ENCODE results near the gene ALKBH3.

Gene ALKBH3

DNA sequence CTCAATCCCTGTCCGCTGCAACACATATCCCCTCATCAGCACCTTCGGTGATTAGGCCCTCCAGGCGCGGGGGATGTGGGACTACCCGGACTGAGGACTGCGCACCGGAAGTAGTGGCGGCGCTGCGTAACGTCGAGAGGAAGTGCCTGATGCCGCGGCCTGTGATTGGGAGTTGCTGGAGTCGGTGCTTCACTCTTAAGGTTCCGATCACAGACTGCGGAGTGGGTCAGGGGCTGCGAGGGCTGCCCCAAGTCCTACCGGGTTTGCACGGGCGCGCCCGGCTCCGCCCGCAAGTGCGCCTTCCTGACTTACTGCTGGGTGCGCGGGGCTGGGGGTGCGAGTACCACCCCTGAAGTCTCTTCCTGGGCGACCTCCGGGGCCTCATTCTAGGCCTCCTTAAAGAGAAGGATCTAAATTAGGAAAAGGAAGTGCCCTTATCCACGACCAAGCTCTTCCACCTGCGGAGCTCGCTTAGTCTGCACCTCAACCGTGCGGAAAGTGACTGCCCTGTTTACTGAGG, at the start of gene ALKBH3:
Gene ALKBH3 (plus strand): TSS at position 192 of the 520 bp plus-strand sequence. CDS start 1,822 bp downstream, outside the sequence.
- DNase-seq (ENCODE audit: low read depth in 2 of 2): peak; percentile 81 to 84

DNA sequence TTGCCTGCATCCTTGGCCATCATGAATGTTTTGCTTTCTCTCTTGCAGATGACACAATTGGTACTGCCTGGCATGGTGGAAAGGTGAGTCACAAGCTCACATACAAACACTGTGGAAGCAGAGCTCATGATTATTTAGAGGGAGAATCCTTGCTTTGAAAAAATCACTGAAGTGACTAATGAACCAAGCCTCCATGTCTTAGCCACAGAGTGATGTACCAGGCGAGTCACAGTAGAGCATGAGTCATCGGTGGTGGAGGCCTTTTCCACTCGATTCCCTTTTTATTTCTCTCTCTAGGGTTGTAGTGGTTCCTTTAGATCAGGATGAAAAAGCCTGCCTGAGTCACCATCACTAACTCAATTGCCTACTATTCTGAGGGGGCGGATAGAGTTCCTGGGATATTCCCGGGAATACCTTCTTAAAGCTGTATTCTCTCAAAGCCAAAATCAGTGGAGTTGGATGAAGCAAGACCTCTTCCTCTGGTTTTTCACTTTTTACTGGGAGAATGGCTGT, 49.6 kb upstream of the ALKBH3 start:
- peak in 1 of 2 donors; percentile 4 for DNase-seq (ENCODE audit: low read depth in 2 of 2)

DNA sequence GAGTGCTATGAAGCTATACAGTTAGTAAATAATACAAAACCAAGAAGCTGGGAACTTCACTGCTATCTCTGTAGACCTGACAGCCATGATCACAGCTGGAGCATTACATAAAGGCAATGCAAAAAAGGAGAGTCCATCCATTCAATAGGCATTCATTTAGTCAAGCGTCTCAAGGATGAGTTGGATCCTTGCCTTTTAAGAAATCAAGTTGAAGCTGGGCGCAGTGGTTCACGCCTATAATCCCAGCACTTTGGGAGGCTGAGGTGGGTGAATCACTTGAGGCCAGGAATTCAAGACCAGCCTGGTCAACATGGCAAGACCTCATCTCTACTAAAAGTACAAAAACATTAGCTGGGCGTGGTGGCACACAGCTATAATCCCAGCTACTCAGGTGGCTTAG, 48.1 kb upstream of the ALKBH3 start:
- DNase-seq (ENCODE audit: low read depth in 2 of 2): no peak

- no peak for DNase-seq (ENCODE audit: low read depth in 2 of 2)
Measured at GRCh38 chr11:43833657-43834073, 47.0 kb upstream of the ALKBH3 start.

DNA sequence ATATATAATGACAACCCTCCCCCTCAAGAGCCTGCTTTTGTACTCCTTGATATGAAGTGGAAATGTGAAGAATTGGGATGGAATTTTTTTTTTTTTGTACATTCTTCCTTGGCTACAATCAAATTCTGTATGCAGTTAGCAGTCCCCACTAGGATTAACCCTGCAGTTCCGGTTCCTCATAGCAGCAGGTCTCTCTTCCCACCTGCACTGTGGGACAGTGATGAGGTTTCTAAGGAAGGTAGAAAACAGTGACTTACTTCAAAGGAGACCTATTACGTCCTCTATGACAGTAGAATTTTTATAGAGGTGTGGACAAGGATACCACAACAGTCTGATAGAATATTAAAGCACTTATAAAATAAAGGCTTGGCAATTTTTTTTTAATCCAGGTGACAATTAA, 46.3 kb upstream of the ALKBH3 start:
- DNase-seq (ENCODE audit: low read depth in 2 of 2): no peak

DNA sequence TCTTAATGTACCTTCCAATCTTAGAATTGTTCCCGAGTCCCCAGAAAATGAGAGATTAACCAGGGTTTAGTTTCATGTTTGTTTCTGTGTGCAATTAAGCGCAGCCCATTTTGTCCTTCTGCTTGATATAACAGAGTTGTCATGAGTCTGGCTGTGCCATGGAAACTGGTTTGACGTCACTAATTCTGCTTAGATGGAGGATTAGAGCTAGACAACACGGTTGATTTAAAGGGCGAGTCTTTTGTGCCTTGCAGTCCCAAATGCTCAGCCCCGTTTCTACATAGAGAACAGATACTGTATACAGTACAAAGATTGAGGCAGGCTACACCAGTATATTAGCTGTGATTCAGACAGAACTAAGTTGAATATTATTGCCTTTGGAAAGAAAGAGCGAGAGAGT, 45.5 kb upstream of the ALKBH3 start:
- DNase-seq (ENCODE audit: low read depth in 2 of 2): no peak

- DNase-seq (ENCODE audit: low read depth in 2 of 2): no peak
Measured at GRCh38 chr11:43837879-43838278, 42.8 kb upstream of the ALKBH3 start.

- DNase-seq (ENCODE audit: low read depth in 2 of 2): no peak
Measured at GRCh38 chr11:43842021-43842420, 38.6 kb upstream of the ALKBH3 start.

GRCh38 chr11:43845816-43846215, 34.8 kb upstream of the ALKBH3 start:
- no peak for DNase-seq (ENCODE audit: low read depth in 2 of 2)

GRCh38 chr11:43852057-43852636, 28.5 kb upstream of the ALKBH3 start:
- DNase-seq (ENCODE audit: low read depth in 2 of 2): peak in 1 of 2 donors; percentile 41

DNA sequence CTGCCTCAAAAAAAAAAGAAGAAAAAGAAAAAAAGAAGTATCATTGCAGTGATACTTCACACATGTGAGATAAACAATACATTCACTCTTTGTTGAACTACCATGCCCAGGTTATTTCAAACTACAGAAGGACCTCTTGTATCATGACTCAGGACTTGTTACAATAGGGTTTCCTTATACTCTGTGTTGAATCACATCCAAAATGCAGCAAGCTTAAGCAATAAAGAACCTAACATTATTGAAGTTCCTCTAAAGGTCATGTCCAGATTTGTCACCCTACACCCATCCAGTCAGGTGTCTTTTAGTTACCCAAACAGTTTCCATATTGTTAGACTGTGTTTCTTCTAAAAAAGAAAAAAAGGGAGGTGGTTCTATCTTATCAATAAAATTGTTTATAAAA, 26.9 kb upstream of the ALKBH3 start:
- no peak for DNase-seq (ENCODE audit: low read depth in 2 of 2)

DNA sequence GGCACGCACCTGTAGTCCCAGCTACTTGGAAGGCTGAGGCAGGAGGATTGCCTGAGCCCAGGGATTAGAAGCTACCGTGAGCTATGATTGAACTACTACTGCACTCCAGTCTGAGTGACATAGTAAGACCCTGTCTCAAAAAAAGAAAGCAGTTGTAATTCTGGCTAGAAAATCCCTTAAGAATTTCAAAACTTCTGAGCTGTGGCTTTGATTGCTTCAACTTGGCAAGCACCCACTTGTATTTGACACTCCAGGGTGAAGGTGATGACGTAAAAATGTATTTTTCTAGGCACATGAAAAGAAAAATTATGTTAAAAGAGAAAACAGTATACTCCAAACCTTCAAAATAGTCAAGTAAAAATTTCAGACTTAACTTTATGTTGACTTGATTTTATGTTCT, 23.6 kb upstream of the ALKBH3 start:
- no peak for DNase-seq (ENCODE audit: low read depth in 2 of 2)

GRCh38 chr11:43861141-43861540, 19.5 kb upstream of the ALKBH3 start:
- DNase-seq (ENCODE audit: low read depth in 2 of 2): no peak

DNA sequence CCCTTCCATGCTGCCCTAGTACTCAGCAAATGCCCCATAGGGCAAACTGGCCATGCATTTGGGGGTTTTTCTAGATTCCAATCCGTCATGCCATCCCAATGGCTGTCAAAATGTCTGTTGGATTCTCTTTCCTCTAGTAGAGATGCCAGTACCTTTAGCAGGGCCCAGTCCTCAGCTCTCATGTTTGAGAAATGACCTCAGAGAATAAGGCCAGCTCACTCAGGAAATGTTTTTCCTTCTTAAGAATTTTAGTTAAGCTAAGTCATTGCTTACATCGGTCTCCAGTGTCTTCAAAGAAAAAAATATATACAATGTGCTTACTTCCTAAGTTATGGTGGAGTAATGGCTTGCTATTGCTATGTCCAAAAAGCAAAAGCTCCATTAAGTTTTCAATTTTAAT, 14.1 kb upstream of the ALKBH3 start:
- no peak for DNase-seq (ENCODE audit: low read depth in 2 of 2)

DNA sequence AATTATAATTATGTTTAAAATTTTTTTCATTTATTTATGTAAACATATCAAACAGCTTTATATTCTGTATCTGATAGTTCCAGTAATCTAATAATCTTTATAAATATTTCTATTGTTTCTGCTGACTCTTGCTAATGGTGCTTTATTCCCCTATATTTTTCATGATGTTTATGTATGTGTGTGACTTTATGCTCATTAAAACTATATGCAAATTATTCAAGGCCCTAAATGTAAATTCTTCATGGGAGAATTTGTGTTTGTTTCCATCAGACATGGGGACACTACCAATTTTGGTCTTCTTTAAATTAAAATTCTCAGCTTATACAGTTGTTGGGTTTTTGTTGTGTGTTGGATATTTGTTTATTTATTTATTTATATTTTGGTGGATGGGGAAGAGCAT, 13.7 kb upstream of the ALKBH3 start:
- no peak for DNase-seq (ENCODE audit: low read depth in 2 of 2)

DNA sequence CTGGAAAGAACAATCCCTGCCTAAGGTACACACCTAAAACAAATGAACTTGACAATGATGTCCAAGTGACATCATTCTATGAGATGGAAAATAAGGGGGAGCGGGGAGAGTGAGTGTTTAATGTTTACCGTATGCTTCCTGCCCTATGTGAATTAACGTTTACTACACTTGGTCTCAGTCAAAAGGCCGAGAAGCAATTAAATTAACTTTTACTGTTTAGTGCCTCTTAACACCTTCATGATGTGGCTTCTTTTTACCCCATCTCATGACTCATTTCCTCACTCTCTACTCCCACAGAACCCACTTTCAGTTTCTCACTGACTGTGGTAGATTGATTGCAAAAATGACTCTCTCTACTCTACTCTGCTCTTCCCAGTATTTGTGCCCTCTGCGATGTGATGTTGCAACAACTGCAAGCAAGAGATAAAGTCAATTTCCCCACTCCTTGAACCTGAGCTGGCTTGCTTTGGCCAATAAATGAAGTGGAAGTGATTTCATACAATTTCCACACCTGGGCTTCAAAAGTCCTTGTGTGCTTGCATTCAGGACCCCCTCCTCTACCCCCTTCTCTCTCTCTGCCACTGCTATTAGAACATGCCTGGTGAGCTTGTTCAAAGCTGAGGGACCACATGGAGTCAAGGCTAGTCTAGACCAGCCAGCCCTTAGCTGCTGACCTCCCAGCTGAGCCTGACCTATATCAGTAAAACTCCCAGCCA, 11.6 kb upstream of the ALKBH3 start:
- peak in 1 of 2 donors; percentile 14 for DNase-seq (ENCODE audit: low read depth in 2 of 2)

- no peak for DNase-seq (ENCODE audit: low read depth in 2 of 2)
Measured at GRCh38 chr11:43871051-43871450, 9.6 kb upstream of the ALKBH3 start.

GRCh38 chr11:43872995-43873394, 7.6 kb upstream of the ALKBH3 start:
- no peak for DNase-seq (ENCODE audit: low read depth in 2 of 2)

DNA sequence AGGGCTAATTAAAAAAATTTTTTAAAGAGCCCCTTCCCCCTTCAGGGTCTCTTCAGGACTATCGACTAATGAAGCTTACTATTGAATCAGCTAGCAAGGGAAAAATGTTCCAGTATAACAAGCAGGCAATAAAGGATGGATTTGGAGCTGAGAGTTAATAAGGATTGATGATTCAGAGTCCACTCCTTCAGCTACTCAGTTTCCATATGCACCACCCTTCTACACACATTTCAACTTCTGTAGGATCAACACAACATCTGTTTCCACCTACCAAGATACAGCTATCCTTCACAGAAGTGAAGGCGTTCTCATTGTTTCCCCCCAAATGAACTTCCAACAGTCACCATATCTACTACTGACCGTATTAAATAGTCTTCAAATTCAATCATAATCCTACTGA, 6.6 kb upstream of the ALKBH3 start:
- DNase-seq (ENCODE audit: low read depth in 2 of 2): no peak

DNA sequence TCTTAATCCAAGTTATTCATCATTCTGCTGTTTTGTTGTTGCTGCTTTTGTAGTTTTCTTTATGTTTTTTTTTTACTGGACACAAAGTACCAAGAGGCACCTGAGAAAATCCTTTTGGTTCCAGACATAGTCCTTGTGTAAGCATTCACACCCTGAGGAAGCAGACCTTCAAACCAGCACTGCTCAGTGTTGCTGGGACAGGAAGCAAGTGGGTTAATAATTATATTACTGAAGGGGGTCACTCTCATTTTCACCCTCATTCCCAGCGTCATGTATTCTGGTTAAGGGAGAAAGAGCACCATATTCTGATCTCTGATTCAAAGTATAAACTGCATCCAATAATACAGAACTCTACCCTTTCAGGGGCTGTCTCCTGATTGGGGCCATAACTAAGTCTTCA, 5.9 kb upstream of the ALKBH3 start:
- no peak for DNase-seq (ENCODE audit: low read depth in 2 of 2)

- no peak for DNase-seq (ENCODE audit: low read depth in 2 of 2)
Measured at GRCh38 chr11:43879789-43880639, 617 bp upstream of the ALKBH3 start.

- no peak for DNase-seq (ENCODE audit: low read depth in 2 of 2)
Measured at GRCh38 chr11:43892851-43893250, 12.2 kb downstream of the ALKBH3 start.
